Brain microvascular endothelial cell (primary cell): ENCODE data around the gene ADCYAP1R1.
A peak's percentile ranks its signal among the peaks of the same experiment; 100 is the strongest.

Source experiments
- DNase-seq: peaks from one replicate; pipeline ENCODE4 v3.0.0-alpha.2; 2020
- H3K27ac ChIP-seq: fragments of 250-450 bp; sonication (Bioruptor Pico); 2 replicates; pipeline ENCODE4 v1.5.1; 2020; ENCODE audit warnings: mild to moderate bottlenecking, moderate library complexity
- H3K27me3 ChIP-seq: fragments of 250-450 bp; sonication (Bioruptor Pico); replicated peaks from 2 replicates; pipeline ENCODE4 v1.5.1; 2020; ENCODE audit warnings: mild to moderate bottlenecking
- H3K36me3 ChIP-seq: fragments of 250-450 bp; sonication (Bioruptor Pico); replicated peaks from 2 replicates; pipeline ENCODE4 v1.5.1; 2020; ENCODE audit warnings: mild to moderate bottlenecking
- H3K4me3 ChIP-seq: 2 replicates; pipeline ENCODE4 v1.5.1; 2011; ENCODE audit warnings: low read depth, mild to moderate bottlenecking, control low read depth, low read length, moderate library complexity
- CTCF ChIP-seq: IDR thresholded peaks from 2 replicates; pipeline ENCODE4 v1.5.1; 2011; ENCODE audit warnings: low read depth, mild to moderate bottlenecking, moderate library complexity, low read length, control low read depth, inconsistent platforms; ENCODE audit errors: missing control alignments
- in situ Hi-C: cut with HindIII; loops from 2 replicates; pipeline ENCODE4 v1.10.0; 2017; ENCODE audit warnings: low sequenced_read_pairs, low pct_ligation_motif_present

The ADCYAP1R1 gene

GRCh38 chr7:31099451-31100444, 47.6 kb downstream of the ADCYAP1R1 start:
- in situ Hi-C loops = loop anchor here (25.0 kb wide), 1 partner anchor 287 kb away; no protein-coding TSS in a partner anchor
- no peaks in the 10 kb centered on the region for H3K36me3 ChIP-seq
- no peak overlapping the region for H3K27ac ChIP-seq
- DNase-seq = no peak
- H3K4me3 ChIP-seq = no peak overlapping the region
- no peaks in the 10 kb centered on the region for H3K27me3 ChIP-seq
- no peak for TF ChIP-seq CTCF

- TF ChIP-seq CTCF = no peak
- H3K27me3 ChIP-seq = no peaks in the 10 kb centered on the region
- H3K36me3 ChIP-seq = no peaks in the 10 kb centered on the region
These were observed 48.3 kb downstream of the ADCYAP1R1 start for GRCh38 chr7:31100445-31100844.

GRCh38 chr7:31100871-31101270, 48.8 kb downstream of the ADCYAP1R1 start:
- Histone ChIP-seq H3K4me3 (no peak overlapping the region), H3K36me3 (no peaks in the 10 kb centered on the region), H3K27ac (no peak overlapping the region), H3K27me3 (no peaks in the 10 kb centered on the region)
- TF ChIP-seq CTCF = no peak
- in situ Hi-C loops = loop anchor here (25.0 kb wide), 1 partner anchor 289 kb away; no protein-coding TSS in a partner anchor
- DNase-seq = no peak

More at GRCh38 chr7:31100445-31100844, 48.3 kb downstream of the ADCYAP1R1 start:
- Histone ChIP-seq H3K4me3 (no peak overlapping the region), H3K27ac (no peak overlapping the region)
- in situ Hi-C loops = loop anchor here (25.0 kb wide), 1 partner anchor 288 kb away; no protein-coding TSS in a partner anchor
- DNase-seq = peak; percentile 9

GRCh38 chr7:31101544-31101943, 49.4 kb downstream of the ADCYAP1R1 start:
- no peak for TF ChIP-seq CTCF
- H3K27me3 ChIP-seq = no peaks in the 10 kb centered on the region

GRCh38 chr7:31102151-31102972, 50.3 kb downstream of the ADCYAP1R1 start:
- Histone ChIP-seq H3K4me3 (no peak overlapping the region), H3K27ac (no peak overlapping the region), H3K36me3 (no peaks in the 10 kb centered on the region), H3K27me3 (no peaks in the 10 kb centered on the region)
- no peak for DNase-seq
- TF ChIP-seq CTCF = no peak
- in situ Hi-C loops = loop anchor here (25.0 kb wide), 1 partner anchor 290 kb away; no protein-coding TSS in a partner anchor

More at GRCh38 chr7:31101544-31101943, 49.4 kb downstream of the ADCYAP1R1 start:
- no peaks in the 10 kb centered on the region for H3K36me3 ChIP-seq
- DNase-seq = no peak
- H3K27ac ChIP-seq = no peak overlapping the region
- no peak overlapping the region for H3K4me3 ChIP-seq
- in situ Hi-C loops = loop anchor here (25.0 kb wide), 1 partner anchor 289 kb away; no protein-coding TSS in a partner anchor
